Skeletal muscle satellite cell (primary cell): ENCODE measurements around the gene PRR12.

Experiments used
- H3K27me3 ChIP-seq: 2 replicates; pipeline ENCODE4 v1.7.0; 2013; ENCODE audit warnings: low read length; ENCODE audit not compliant: control insufficient read depth, insufficient read depth
- H3K36me3 ChIP-seq: 2 replicates; pipeline ENCODE4 v1.7.0; 2013; ENCODE audit warnings: mild to moderate bottlenecking, control low read depth, low read length; ENCODE audit not compliant: insufficient read depth
- H3K4me1 ChIP-seq: 2 replicates; pipeline ENCODE4 v1.7.0; 2013; ENCODE audit warnings: low read length; ENCODE audit not compliant: control insufficient read depth, insufficient read depth
- H3K4me2 ChIP-seq: 2 replicates; pipeline ENCODE4 v1.7.0; 2013; ENCODE audit warnings: mild to moderate bottlenecking, low read length
- H3K4me3 ChIP-seq: 2 replicates; pipeline ENCODE4 v1.7.0; 2013; ENCODE audit warnings: low read length
- H3K9ac ChIP-seq: 2 replicates; pipeline ENCODE4 v1.7.0; 2013; ENCODE audit warnings: mild to moderate bottlenecking, low read depth, low read length, moderate library complexity
- H3K9me3 ChIP-seq: replicated peaks from 2 replicates; pipeline ENCODE4 v1.7.0; 2013; ENCODE audit warnings: mild to moderate bottlenecking, control low read depth, low read length

PRR12 gene

DNA sequence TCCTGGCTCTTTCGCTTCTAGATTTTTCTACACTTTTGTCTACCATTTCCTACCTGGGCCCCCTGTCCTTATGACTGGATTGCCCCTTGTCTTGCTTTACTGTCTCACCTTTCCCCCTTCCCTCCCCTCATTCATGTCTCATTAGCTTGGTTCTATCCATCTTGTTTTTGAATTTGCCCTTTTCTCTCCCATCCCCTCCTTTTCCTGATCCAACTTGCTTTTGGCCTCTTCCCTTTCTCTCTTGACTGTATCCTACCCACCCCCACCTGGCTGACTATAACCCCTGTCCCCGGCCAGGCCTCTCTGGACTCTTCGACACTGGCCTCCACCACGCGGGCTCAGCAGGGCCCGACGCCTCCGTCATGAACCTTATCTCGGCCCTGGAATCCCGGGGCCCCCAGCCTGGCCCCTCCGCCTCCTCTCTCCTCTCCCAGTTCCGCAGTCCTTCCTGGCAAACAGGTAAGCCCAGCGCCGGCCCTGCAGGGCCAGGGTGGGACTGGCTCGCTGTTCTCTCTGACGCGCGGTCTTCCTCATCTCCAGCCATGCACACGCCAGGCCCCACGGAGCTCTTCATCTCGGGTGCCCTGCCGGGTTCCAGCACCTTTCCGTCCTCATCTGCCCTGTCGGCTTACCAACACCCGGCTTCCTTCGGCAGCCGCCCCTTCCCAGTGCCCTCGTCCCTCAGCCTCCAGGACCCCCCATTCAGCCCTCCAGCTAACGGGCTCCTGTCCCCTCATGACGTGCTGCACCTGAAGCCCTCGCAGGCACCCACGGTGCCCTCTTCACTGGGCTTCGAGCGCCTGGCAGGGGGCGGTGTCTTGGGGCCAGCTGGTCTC is 3.4 kb downstream of the PRR12 start:
- Histone ChIP-seq H3K9ac (no peak overlapping the region), H3K4me3 (no peak overlapping the region), H3K4me2 (peak overlapping the region; percentile 78), H3K9me3 (no peaks in the 10 kb centered on the region), H3K27me3 (no peaks in the 10 kb centered on the region), H3K36me3 (peaks cover 40% of the 10 kb centered on the region), H3K4me1 (peaks cover 25% of the 10 kb centered on the region)

- H3K4me3 ChIP-seq: no peak overlapping the region
- no peaks in the 10 kb centered on the region for H3K27me3 ChIP-seq
- no peaks in the 10 kb centered on the region for H3K9me3 ChIP-seq
- H3K4me1 ChIP-seq: peaks cover 24% of the 10 kb centered on the region
- H3K9ac ChIP-seq: no peak overlapping the region
- H3K36me3 ChIP-seq: peaks cover 49% of the 10 kb centered on the region
- no peak overlapping the region for H3K4me2 ChIP-seq
These were observed 4.2 kb downstream of the PRR12 start for GRCh38 chr19:49594993-49595818.

DNA sequence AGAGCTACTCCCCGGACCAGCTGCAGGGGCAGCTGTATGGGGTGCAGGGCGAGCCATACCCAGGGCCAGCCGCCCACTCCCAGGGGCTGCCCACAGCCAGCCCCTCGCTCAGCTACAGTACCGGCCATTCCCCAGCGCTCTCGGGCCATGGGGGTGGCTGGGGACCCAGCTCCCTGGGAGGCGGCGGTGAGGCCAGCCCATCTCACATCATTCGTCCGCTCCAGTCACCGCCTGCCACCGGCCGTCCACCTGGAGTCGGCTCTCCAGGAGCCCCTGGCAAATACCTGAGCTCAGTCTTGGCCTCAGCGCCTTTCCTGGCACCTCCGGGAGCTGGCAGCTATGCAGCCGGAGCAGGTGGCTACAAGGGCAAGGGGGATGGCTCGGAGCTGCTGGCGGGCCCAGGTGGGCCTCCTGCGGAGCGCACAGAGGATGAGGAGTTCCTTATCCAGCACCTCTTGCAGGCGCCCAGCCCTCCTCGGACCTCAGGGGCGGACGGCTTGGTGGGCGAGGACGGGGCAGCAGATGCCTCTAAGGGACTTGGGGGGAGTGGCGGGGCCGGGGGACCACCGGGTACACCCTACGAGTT is 4.9 kb downstream of the PRR12 start:
- Histone ChIP-seq H3K27me3 (no peaks in the 10 kb centered on the region), H3K4me2 (no peak overlapping the region), H3K36me3 (peaks cover 50% of the 10 kb centered on the region), H3K4me3 (no peak overlapping the region), H3K4me1 (peaks cover 17% of the 10 kb centered on the region), H3K9me3 (no peaks in the 10 kb centered on the region), H3K9ac (no peak overlapping the region)

DNA sequence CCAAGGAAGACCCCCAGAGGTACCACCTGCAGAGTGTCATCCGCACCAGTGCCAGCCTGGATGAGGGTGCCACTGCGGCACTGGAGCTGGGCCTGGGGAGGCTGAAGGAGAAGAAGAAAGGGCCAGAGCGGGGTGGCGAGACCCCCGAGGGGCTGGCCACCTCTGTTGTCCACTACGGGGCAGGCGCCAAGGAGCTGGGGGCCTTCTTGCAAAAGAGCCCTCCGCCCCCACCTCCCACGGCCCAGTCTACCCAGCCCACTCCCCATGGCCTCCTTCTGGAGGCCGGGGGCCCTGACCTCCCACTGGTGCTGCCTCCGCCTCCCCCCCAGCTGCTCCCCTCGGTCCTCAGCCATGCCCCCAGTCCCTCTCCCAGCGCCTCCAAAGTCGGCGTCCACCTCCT is 5.4 kb downstream of the PRR12 start:
- Histone ChIP-seq H3K4me1 (peaks cover 17% of the 10 kb centered on the region), H3K9ac (no peak overlapping the region), H3K4me2 (no peak overlapping the region), H3K9me3 (no peaks in the 10 kb centered on the region), H3K36me3 (peaks cover 53% of the 10 kb centered on the region), H3K4me3 (no peak overlapping the region), H3K27me3 (no peaks in the 10 kb centered on the region)

GRCh38 chr19:49596954-49597702 is 6.1 kb downstream of the PRR12 start:
- Histone ChIP-seq H3K4me2 (no peak overlapping the region), H3K9ac (no peak overlapping the region), H3K27me3 (no peaks in the 10 kb centered on the region), H3K9me3 (no peaks in the 10 kb centered on the region), H3K4me1 (peaks cover 17% of the 10 kb centered on the region), H3K4me3 (no peak overlapping the region), H3K36me3 (peaks cover 58% of the 10 kb centered on the region)

DNA sequence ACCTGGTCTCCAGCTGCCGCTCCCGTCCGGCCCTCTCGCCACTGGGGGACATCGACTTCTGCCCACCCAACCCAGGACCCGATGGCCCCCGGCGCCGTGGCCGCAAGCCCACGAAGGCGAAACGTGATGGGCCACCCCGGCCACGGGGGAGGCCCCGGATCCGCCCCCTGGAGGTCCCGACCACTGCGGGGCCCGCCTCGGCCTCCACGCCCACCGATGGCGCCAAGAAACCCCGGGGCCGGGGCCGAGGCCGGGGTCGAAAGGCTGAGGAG is 6.7 kb downstream of the PRR12 start:
- no peak overlapping the region for H3K9ac ChIP-seq
- H3K4me2 ChIP-seq: no peak overlapping the region
- peaks cover 62% of the 10 kb centered on the region for H3K36me3 ChIP-seq
- no peaks in the 10 kb centered on the region for H3K27me3 ChIP-seq
- H3K9me3 ChIP-seq: no peaks in the 10 kb centered on the region
- H3K4me3 ChIP-seq: no peak overlapping the region
- H3K4me1 ChIP-seq: peaks cover 14% of the 10 kb centered on the region

GRCh38 chr19:49599378-49600295 is 8.7 kb downstream of the PRR12 start:
- no peak overlapping the region for H3K4me2 ChIP-seq
- peaks cover 67% of the 10 kb centered on the region for H3K36me3 ChIP-seq
- H3K4me1 ChIP-seq: no peaks in the 10 kb centered on the region
- no peak overlapping the region for H3K9ac ChIP-seq
- no peaks in the 10 kb centered on the region for H3K9me3 ChIP-seq
- H3K27me3 ChIP-seq: no peaks in the 10 kb centered on the region
- no peak overlapping the region for H3K4me3 ChIP-seq

DNA sequence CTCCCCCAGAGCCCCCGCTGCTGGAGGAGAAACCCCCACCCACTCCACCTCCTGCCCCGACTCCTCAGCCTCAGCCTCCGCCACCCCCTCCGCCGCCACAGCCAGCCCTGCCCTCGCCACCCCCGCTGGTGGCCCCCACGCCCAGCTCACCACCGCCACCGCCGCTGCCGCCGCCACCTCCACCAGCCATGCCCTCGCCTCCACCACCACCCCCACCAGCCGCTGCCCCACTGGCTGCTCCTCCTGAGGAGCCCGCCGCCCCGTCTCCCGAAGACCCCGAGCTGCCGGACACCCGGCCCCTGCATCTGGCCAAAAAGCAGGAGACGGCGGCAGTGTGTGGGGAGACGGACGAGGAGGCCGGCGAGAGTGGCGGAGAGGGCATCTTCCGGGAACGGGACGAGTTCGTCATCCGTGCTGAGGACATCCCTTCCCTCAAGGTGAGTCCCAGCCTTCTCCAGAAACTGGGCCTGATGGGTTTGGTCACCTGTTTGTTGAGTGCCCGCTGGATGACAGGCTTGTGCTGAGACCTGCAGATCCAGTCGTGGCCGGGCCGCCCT is 10.6 kb downstream of the PRR12 start:
- H3K4me3 ChIP-seq: no peak overlapping the region
- H3K27me3 ChIP-seq: no peaks in the 10 kb centered on the region
- H3K9ac ChIP-seq: no peak overlapping the region
- H3K9me3 ChIP-seq: no peaks in the 10 kb centered on the region
- H3K4me1 ChIP-seq: no peaks in the 10 kb centered on the region
- peaks cover 68% of the 10 kb centered on the region for H3K36me3 ChIP-seq
- no peak overlapping the region for H3K4me2 ChIP-seq

- Histone ChIP-seq H3K27me3 (no peaks in the 10 kb centered on the region), H3K4me2 (no peak overlapping the region), H3K4me1 (no peaks in the 10 kb centered on the region), H3K9me3 (no peaks in the 10 kb centered on the region), H3K36me3 (peaks cover 59% of the 10 kb centered on the region), H3K9ac (no peak overlapping the region), H3K4me3 (no peak overlapping the region)
These were observed 11.8 kb downstream of the PRR12 start for GRCh38 chr19:49602806-49603205.

DNA sequence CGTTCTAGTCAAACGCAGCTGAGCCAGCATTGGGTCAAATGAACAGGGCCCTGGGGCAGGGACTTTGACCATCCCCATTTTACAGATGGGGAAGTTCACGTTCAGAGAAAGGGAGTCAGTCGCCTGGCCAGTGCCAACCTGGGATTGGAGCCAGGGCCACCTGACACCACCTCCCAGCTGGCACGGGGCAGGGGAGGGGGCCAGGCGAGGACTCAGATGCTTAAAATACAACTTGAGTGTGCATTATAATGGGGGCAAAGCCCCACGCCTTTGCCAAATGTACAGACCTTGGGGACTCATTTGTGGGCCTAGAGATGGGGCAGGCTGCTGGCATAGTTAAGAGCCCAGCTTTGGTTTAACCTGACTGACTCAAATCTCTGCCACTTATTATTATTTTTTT is 14.6 kb downstream of the PRR12 start:
- Histone ChIP-seq H3K4me2 (no peak overlapping the region), H3K9me3 (no peaks in the 10 kb centered on the region), H3K27me3 (no peaks in the 10 kb centered on the region), H3K36me3 (peaks cover 51% of the 10 kb centered on the region), H3K4me3 (no peak overlapping the region), H3K4me1 (no peaks in the 10 kb centered on the region), H3K9ac (no peak overlapping the region)
